IPS-18a (cell line): Measurements from ENCODE around the gene IPPK.

ENCODE experiments used
- H3K27ac ChIP-seq: one replicate; pipeline ENCODE4 v1.5.1; 2013; ENCODE audit warnings: low read length
- H3K27me3 ChIP-seq: one replicate; pipeline ENCODE4 v1.6.1; 2013; ENCODE audit warnings: mild to moderate bottlenecking, low read length; ENCODE audit not compliant: control insufficient read depth, insufficient read depth
- H3K36me3 ChIP-seq: one replicate; pipeline ENCODE4 v1.6.1; 2013; ENCODE audit warnings: low read depth, low read length; ENCODE audit not compliant: control insufficient read depth
- H3K4me1 ChIP-seq: one replicate; pipeline ENCODE4 v1.6.1; 2013; ENCODE audit warnings: low read depth, low read length; ENCODE audit not compliant: control insufficient read depth
- H3K4me3 ChIP-seq: one replicate; pipeline ENCODE4 v1.5.1; 2013; ENCODE audit warnings: low read length
- H3K9ac ChIP-seq: one replicate; pipeline ENCODE4 v1.6.1; 2013; ENCODE audit warnings: mild to moderate bottlenecking, low read length, moderate library complexity
- H3K9me3 ChIP-seq: one replicate; pipeline ENCODE4 v1.6.1; 2013; ENCODE audit warnings: low read depth, low read length; ENCODE audit not compliant: control insufficient read depth

The IPPK gene

DNA sequence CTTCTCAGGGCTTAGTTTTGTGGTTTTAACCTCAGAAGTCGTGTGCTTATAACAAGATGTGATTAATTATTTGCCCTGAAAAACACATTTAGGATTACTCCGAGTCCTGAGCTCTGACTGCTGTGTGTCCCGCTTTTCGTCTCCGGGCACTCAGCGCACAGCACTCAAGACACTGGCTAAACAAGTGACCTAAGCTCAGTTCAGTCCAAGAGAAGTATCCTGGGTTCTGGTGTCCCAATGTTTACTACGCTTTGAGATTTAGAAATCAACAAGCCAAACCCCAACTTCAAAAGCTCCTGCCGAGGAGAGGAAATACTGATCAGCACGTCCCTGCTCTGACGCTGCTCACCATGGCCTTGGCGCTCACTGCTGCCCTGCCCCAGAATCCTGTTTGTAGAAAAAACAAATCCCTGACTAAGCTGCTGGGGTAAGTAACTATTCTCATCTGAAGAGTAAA, 53.2 kb downstream of the IPPK start:
- Histone ChIP-seq H3K9me3 (no peaks in the 10 kb centered on the region), H3K4me1 (no peaks in the 10 kb centered on the region), H3K27ac (no peak overlapping the region), H3K36me3 (peaks cover 21% of the 10 kb centered on the region), H3K9ac (no peak overlapping the region), H3K27me3 (no peaks in the 10 kb centered on the region), H3K4me3 (no peak overlapping the region)

DNA sequence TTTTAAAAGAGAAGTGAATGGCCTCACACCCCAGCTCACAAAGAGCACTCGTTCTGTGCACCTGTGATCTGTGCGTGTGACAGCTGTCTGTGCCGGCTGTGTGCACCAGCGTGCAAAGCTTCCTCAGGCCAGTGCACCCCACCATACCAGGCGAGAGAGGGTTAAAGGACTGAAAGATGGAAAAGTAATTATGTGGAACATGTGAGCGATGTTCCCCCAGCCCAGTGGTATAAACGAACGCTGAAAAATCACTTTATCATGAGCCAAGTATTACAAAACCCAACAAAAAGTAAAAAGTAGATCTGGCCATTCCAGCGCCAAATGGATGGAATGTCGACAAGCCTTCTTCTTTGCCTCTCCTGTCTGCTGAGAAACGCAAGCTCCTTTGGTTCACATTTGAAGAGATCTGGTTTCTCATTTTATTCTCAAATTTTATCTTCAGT, 53.7 kb downstream of the IPPK start:
- no peak overlapping the region for H3K4me3 ChIP-seq
- H3K9me3 ChIP-seq, result no peaks in the 10 kb centered on the region
- no peak overlapping the region for H3K9ac ChIP-seq
- peaks cover 21% of the 10 kb centered on the region for H3K36me3 ChIP-seq
- H3K4me1 ChIP-seq, result no peaks in the 10 kb centered on the region
- no peaks in the 10 kb centered on the region for H3K27me3 ChIP-seq
- H3K27ac ChIP-seq, result no peak overlapping the region

DNA sequence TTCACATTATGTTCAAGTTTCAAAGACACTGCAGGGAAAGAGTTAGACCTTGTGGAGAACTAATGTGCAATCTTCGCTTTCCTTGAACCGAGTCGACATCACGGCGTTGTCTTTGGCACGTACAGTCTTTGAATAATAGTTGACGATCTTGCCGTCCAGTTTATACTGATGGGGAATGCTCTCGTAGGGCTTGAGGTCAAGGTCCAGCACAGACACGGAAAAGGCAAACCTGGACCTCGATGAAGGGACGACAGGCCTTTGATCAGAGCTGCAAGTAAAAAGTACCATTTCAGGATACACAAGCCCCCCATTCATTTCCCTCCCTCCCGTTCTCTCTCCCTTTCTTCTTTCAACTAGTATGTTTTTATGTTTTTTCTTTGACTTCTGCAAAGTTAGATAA, 54.1 kb downstream of the IPPK start:
- H3K9ac ChIP-seq, result no peak overlapping the region
- H3K27ac ChIP-seq, result no peak overlapping the region
- H3K4me1 ChIP-seq, result no peaks in the 10 kb centered on the region
- H3K4me3 ChIP-seq, result no peak overlapping the region
- H3K36me3 ChIP-seq, result peaks cover 21% of the 10 kb centered on the region
- H3K27me3 ChIP-seq, result no peaks in the 10 kb centered on the region
- H3K9me3 ChIP-seq, result no peaks in the 10 kb centered on the region

DNA sequence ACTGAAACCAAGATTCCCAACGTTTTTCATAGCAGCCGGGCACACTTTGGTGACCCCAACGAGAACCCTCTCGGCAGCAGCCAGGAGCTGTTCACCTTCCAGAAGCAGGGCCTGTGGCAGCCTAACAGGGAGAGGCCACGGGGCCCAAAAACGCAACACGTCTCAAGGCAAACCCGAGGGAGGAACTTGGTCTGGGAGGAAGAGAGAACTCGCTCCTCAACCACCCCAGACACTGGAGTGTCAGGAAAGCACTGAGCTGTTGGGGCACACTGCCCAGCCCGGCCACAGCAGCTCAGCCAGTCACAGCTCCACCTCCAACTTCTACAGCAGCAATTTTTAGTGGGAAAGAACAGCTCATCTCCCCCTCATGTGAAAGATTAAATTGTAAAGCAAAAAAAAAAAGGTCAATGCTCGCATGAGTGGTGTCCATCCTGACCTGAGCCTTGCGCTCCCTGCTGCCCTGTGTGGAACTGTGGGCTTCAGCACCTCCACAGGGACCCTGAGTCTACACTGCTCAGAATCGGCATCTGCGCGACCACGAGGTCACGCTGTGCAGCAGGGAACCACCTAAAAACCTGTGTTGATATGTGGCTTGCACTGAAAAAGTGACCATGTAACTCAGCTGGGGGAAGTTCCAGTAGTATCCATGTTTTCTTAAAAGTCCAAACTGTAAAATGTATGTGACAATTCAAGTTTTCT, 55.0 kb downstream of the IPPK start:
- no peaks in the 10 kb centered on the region for H3K4me1 ChIP-seq
- H3K36me3 ChIP-seq, result peaks cover 21% of the 10 kb centered on the region
- no peaks in the 10 kb centered on the region for H3K27me3 ChIP-seq
- no peak overlapping the region for H3K9ac ChIP-seq
- H3K4me3 ChIP-seq, result no peak overlapping the region
- no peaks in the 10 kb centered on the region for H3K9me3 ChIP-seq
- no peak overlapping the region for H3K27ac ChIP-seq

DNA sequence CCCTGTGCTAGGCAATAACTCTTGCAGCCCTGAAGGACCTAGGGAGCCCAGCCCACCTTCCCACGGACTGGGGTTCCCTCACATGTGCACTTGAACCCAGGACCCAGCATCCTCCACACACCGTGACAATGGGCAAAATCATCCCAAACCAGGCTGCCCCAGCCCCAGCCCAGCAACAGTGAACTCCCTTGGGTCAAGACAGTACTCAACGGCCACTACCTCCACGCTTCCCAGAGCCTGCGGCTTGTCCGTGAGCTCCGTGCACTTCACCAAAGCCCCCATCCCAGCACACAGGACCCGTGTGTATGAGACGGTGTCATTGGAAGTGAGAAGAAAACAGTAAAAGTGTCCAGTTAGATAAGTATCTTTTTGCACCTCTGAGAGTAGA, 55.8 kb downstream of the IPPK start:
- Histone ChIP-seq H3K27me3 (no peaks in the 10 kb centered on the region), H3K9ac (no peak overlapping the region), H3K27ac (no peak overlapping the region), H3K4me3 (no peak overlapping the region), H3K36me3 (peaks cover 21% of the 10 kb centered on the region), H3K9me3 (no peaks in the 10 kb centered on the region), H3K4me1 (no peaks in the 10 kb centered on the region)

DNA sequence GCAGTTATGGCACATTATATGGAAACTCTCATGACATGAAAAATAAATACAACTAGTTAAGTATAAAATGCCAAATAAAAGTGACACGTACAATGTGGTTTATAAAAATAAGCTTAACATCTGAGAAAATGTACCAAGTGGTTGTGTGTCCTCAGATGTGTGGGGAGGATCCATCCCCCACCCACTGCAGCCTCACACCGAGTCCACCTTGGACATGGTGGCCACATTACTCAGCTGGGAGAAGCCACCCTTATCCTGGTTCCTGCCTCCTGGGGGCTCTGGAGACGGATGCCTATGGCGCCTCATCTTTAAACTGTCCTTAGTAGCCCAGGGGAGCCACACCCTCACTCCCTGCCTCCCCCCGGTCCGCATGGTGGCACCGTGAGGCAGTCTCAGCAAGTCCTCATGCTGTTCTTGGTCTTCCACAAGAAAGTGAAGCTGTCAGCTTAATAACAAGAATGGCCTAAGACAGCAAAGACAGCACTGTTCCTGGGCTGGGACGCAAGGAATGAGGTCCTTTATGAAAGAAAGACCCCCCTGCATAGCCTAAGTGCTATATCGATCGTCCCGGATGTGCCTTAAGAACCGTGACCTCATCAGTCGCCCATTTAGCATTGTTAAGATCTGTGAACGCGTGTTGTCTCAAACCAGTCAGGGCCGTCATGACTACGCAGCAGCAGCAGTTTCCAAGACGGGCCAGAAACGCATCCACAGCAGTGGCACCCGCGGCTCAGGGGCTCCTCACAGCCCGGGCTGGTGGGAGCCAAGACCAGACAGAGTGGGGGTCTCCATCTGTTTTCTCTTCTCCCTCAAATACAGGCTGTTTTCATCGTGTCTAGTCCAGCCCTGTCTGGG, 56.4 kb downstream of the IPPK start:
- Histone ChIP-seq H3K27ac (no peak overlapping the region), H3K4me1 (no peaks in the 10 kb centered on the region), H3K9me3 (no peaks in the 10 kb centered on the region), H3K27me3 (no peaks in the 10 kb centered on the region), H3K9ac (no peak overlapping the region), H3K4me3 (no peak overlapping the region), H3K36me3 (peaks cover 21% of the 10 kb centered on the region)

DNA sequence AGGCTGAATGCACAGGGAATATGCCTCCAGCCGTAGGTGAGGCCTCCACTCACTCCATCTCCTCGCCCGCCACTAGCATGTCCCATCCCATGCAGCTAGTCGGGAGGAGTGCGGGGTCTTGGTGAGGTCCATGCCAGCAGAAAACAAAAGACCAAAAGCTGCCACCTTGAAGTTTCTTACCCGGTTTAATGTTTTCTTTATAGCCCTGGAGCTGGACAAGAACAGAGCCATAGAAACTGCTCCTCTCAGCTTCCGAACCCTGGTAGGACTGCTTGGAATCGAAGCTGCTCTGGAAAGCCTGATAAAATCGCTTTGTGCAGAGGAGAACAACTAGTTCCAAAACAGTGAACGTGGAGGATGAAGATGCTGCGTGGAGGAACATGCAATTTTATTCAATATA, 57.1 kb downstream of the IPPK start:
- Histone ChIP-seq H3K4me3 (no peak overlapping the region), H3K9ac (no peak overlapping the region), H3K36me3 (peaks cover 21% of the 10 kb centered on the region), H3K27me3 (no peaks in the 10 kb centered on the region), H3K9me3 (no peaks in the 10 kb centered on the region), H3K4me1 (no peaks in the 10 kb centered on the region), H3K27ac (no peak overlapping the region)

DNA sequence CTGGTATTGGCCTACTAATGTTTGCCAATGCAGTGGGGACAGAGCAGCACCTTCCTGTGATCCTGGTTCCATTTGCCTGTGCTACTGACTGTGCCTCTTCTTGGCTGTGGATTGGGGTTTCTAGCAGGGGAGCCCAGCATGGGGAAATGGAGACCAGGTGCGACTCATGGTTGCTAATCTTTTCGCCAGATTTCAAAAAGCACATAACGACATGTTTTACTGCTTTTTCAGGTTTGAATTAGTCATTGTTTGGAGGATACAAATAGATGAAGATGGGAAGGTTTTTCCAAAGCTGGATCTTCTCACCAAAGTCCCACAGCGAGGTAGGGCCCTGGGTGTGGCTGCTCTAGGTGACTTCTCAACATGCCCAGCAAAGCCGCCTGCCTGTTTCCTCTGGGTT, 57.6 kb downstream of the IPPK start:
- H3K27ac ChIP-seq, result no peak overlapping the region

DNA sequence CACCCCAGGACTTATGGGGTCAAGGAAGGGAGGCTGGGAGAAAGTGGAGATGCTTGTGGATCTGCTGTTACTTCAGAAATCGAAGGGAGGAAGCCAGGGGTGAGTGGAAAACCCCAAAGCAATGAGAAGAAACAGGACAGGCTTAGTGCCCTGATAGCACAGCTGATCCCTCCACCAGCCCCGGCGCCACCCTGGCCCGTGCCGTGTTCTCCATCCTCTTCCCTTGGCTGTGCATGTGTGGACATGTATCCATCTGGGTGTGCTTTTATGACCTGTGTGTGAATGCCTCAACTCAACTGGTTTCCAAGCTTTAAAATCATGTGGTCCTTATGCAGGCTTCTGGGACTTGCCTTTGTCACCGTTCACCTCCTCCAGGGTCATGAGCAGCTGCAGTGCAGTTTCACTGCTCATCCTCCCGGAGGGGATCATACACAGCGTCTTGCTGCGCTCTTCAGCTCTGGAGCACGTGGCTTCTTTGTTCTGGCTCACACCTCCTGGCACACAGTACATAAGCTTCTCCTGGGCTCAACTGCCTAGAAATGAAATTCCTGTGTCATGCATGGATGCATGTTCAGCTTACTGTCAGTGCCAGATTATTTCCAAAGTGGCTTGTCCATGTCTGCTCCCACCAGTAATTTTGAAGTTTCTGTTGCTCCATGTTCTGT, 58.2 kb downstream of the IPPK start:
- no peaks in the 10 kb centered on the region for H3K9me3 ChIP-seq
- no peaks in the 10 kb centered on the region for H3K4me1 ChIP-seq
- no peak overlapping the region for H3K9ac ChIP-seq
- no peak overlapping the region for H3K27ac ChIP-seq
- H3K4me3 ChIP-seq, result no peak overlapping the region
- H3K36me3 ChIP-seq, result peaks cover 21% of the 10 kb centered on the region
- no peaks in the 10 kb centered on the region for H3K27me3 ChIP-seq

More for the DNA sequence above, 57.6 kb downstream of the IPPK start:
- Histone ChIP-seq H3K9ac (no peak overlapping the region), H3K4me3 (no peak overlapping the region), H3K9me3 (no peaks in the 10 kb centered on the region), H3K4me1 (no peaks in the 10 kb centered on the region), H3K36me3 (peaks cover 21% of the 10 kb centered on the region), H3K27me3 (no peaks in the 10 kb centered on the region)

DNA sequence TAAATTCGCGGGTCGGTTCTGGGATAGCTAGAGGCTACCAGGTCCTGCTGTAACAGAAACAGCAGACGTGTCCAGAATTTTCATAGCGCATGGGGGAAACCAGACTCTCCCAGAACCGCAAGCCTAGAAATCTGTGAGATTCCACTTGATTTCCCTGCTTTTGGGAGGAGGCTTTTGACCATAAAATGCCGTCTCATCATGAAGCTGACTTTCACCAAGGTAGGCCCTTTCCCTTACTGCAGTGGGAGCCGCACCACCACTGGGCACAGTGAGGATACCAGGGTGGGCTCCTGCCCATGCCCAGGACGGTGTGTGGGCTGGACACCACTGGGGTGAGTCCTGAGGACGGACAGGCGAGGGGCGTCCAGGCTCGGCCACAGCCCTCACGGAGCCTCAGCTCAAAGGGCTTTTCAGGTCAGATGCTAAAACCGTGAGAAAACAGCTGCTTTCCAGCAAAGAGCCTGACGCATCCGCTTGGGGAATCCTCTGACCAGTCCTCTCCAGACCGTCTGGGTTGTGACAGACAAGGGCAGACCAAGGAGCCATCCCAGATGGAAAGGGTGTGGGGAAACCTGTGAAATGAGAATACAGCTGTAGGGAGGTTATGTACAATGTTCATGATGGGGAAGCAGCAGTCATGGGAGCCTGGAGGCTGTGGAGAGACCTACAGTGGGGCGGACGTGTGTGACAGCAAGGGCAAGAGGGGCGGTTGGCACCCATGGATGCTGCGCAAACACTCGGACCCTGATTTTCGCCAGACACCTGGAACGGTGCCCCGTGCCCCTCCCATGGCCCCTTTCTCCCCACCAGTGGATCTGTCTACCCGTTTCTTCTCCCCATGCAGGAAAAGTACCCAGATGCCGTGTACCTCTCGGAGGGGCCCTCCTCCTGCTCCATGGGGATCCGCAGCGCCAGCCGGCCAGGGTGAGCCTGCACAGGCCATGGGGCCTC, 59.2 kb downstream of the IPPK start:
- H3K27ac ChIP-seq, result no peak overlapping the region
- peaks cover 20% of the 10 kb centered on the region for H3K36me3 ChIP-seq
- H3K9me3 ChIP-seq, result no peaks in the 10 kb centered on the region
- no peaks in the 10 kb centered on the region for H3K4me1 ChIP-seq
- no peak overlapping the region for H3K4me3 ChIP-seq
- H3K9ac ChIP-seq, result no peak overlapping the region
- no peaks in the 10 kb centered on the region for H3K27me3 ChIP-seq
